A673 (cell line): ENCODE results near the gene GATAD2B. TPM values are rescaled to one million over a fixed set of nuclear protein-coding genes. Genes with fewer than 3 reads are reported as not detected.
"Not testable (repeated sequence)": the region's sequence is repeated elsewhere in the genome, so short reads cannot be mapped to it uniquely, and the experiment has no call there.

ENCODE experiments used
- BruUV-seq: library from RNA; stranded (reverse); fragments of 400-500 nt; replicated peaks from 2 replicates; lab custom pipeline; 2021; lab: Mats Ljungman, UMichigan
- CTCF ChIA-PET: fragments of 300-600 bp; sonication (Branson Sonifier 250); formaldehyde crosslinking; loops from one replicate; lab custom pipeline; 2022; ENCODE audit warnings: antibody characterized with exemption; lab: Charles Lee
- POLR2A ChIA-PET: fragments of 300-600 bp; sonication (Branson Sonifier 250); formaldehyde crosslinking; loops from one replicate; lab custom pipeline; 2022; ENCODE audit warnings: antibody characterized with exemption; ENCODE audit not compliant: low non-redundant PET; lab: Charles Lee
- DNase-seq: peaks from one replicate; pipeline ENCODE4 v3.0.0-alpha.2; 2015; ENCODE audit warnings: low spot score
- H3K27ac ChIP-seq: fragments of 200-600 bp; sonication (generic); 2 replicates; pipeline ENCODE4 v1.5.1; 2016; ENCODE audit warnings: mixed run types, low read depth, mild to moderate bottlenecking, mixed read lengths, antibody characterized with exemption, low read length; ENCODE audit not compliant: poor library complexity, severe bottlenecking
- H3K27me3 ChIP-seq: fragments of 200-600 bp; sonication (generic); replicated peaks from 2 replicates; pipeline ENCODE4 v1.6.1; 2017; ENCODE audit warnings: mixed run types, low read depth, mild to moderate bottlenecking, mixed read lengths, antibody characterized with exemption, low read length; ENCODE audit not compliant: insufficient read depth, poor library complexity
- H3K36me3 ChIP-seq: fragments of 200-600 bp; sonication (generic); 2 replicates; pipeline ENCODE4 v1.6.1; 2016; ENCODE audit warnings: mixed run types, mild to moderate bottlenecking, mixed read lengths, antibody characterized with exemption, low read length; ENCODE audit not compliant: insufficient read depth, poor library complexity, severe bottlenecking
- H3K4me1 ChIP-seq: fragments of 200-600 bp; sonication (generic); 2 replicates; pipeline ENCODE4 v1.6.1; 2017; ENCODE audit warnings: mixed run types, mild to moderate bottlenecking, mixed read lengths, antibody characterized with exemption, low read length; ENCODE audit not compliant: insufficient read depth, poor library complexity, severe bottlenecking
- H3K4me3 ChIP-seq: fragments of 200-600 bp; sonication (generic); 2 replicates; pipeline ENCODE4 v1.5.1; 2016; ENCODE audit warnings: low read depth, mixed run types, mild to moderate bottlenecking, mixed read lengths, low read length; ENCODE audit not compliant: poor library complexity, severe bottlenecking
- H3K9me3 ChIP-seq: fragments of 200-600 bp; sonication (generic); 2 replicates; pipeline ENCODE4 v1.6.1; 2016; ENCODE audit warnings: mixed run types, low read depth, mild to moderate bottlenecking, mixed read lengths, antibody characterized with exemption, low read length; ENCODE audit not compliant: poor library complexity, severe bottlenecking
- CTCF ChIP-seq: fragments of 300-800, 200-600 bp; sonication (generic); conservative IDR thresholded peaks from 2 replicates; pipeline ENCODE4 v1.5.1; 2017; ENCODE audit warnings: low read depth, mild to moderate bottlenecking, antibody characterized with exemption, low read length, moderate library complexity, mixed read lengths
- EZH2 ChIP-seq: fragments of 200-600 bp; sonication (generic); IDR thresholded peaks from 2 replicates; pipeline ENCODE4 v1.6.1; 2017; ENCODE audit warnings: borderline replicate concordance, low read depth, mild to moderate bottlenecking, mixed read lengths, antibody characterized with exemption, low read length; ENCODE audit not compliant: poor library complexity, severe bottlenecking
- intact Hi-C: fragments of 100-400 bp; cut with micrococcal nuclease; formaldehyde crosslinking; loops from one replicate; pipeline ENCODE4 v1.10.0; 2022; ENCODE audit not compliant: unreplicated experiment
- total RNA-seq: library from RNA; stranded (reverse); gene quantifications from 2 replicates; pipeline ENCODE4 v1.2.3, GENCODE V29; 2021

The GATAD2B gene
- total RNA-seq, 1 experiment from 2014 or later = 58.8 TPM

- intact Hi-C loops = no loop called here
- Histone ChIP-seq H3K27me3 (no peaks in the 10 kb centered on the region), H3K4me1 (no peaks in the 10 kb centered on the region), H3K9me3 (no peaks in the 10 kb centered on the region), H3K27ac (no peak overlapping the region), H3K4me3 (no peak overlapping the region), H3K36me3 (no peaks in the 10 kb centered on the region)
- no peak for DNase-seq
- TF ChIP-seq EZH2 (no peak), CTCF (no peak)
- no TSS peak for BruUV-seq
- POLR2A ChIA-PET = interaction anchor here (0.7 kb wide), 1 partner anchor 27 kb away, joined by 3 read pairs; no protein-coding TSS in a partner anchor
- CTCF ChIA-PET = no interaction called here
These were observed 80.7 kb downstream of the GATAD2B start for GRCh38 chr1:153842006-153842471.

DNA sequence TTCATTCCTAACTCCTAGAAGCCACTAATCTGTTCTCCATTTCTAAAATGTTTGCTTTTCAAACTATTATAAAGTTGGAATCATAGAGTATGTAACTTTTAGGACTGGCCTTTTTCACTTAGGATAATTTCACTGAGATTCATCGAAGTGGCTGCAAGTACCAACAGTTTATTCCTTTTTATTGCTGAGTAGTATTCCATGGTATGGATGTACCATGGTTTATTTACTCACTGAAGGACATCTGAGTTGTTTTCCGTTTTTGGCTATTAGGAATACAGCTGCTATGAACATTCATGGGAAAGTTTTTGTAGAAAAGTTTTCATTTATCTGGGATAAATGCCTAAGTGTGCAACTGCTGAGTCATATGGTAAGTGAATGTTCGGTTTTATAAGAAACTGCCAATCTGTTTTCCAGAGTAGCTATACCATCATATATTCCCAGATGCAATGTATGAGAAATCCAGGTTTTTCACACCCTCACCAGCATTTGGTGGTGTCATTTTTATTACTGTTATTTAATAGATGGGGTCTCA, 81.2 kb downstream of the GATAD2B start:
- no peak overlapping the region for H3K27ac ChIP-seq
- H3K9me3 ChIP-seq = no peaks in the 10 kb centered on the region
- ChIA-PET POLR2A (interaction anchor here (0.7 kb wide), 1 partner anchor 28 kb away, joined by 3 read pairs; no protein-coding TSS in a partner anchor), CTCF (no interaction called here)
- H3K36me3 ChIP-seq = no peaks in the 10 kb centered on the region
- BruUV-seq = no TSS peak
- TF ChIP-seq EZH2 (no peak), CTCF (no peak)
- intact Hi-C loops = no loop called here
- H3K4me3 ChIP-seq = no peak overlapping the region
- no peak for DNase-seq
- no peaks in the 10 kb centered on the region for H3K27me3 ChIP-seq
- no peaks in the 10 kb centered on the region for H3K4me1 ChIP-seq

GRCh38 chr1:153840774-153841173, 82.0 kb downstream of the GATAD2B start:
- POLR2A ChIA-PET, intact Hi-C loops, BruUV-seq, H3K9me3 ChIP-seq, H3K4me1 ChIP-seq, H3K27me3 ChIP-seq, CTCF ChIA-PET, H3K4me3 ChIP-seq, H3K36me3 ChIP-seq, H3K27ac ChIP-seq, DNase-seq: not testable (repeated sequence)

DNA sequence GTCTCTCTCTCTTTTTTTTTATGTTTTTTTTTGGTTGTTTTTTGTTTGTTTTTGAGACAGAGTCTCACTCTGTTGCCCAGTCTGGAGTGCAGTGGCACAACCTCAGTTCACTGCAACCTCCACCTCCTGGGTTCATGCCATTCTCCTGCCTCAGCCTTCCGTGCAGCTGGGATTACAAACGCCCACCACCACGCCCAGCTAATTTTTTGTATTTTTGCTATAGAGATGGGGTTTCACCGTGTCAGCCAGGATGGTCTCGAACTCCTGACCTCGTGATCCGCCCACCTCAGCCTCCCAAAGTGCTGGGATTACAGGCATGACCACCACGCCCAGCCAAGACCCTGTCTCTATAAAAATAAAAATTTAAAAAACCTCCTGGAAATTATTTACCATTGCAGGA, 88.8 kb downstream of the GATAD2B start:
- H3K27ac ChIP-seq, intact Hi-C loops, H3K9me3 ChIP-seq, CTCF ChIA-PET, DNase-seq, H3K27me3 ChIP-seq, BruUV-seq, H3K36me3 ChIP-seq, H3K4me1 ChIP-seq, POLR2A ChIA-PET, H3K4me3 ChIP-seq: not testable (repeated sequence)
